ENCODE measurements around the gene ICA1L. TPM values are rescaled to one million over a fixed set of nuclear protein-coding genes. Genes with fewer than 3 reads are reported as not detected.

The ICA1L gene
- total and polyA plus RNA-seq, 2 donors, result 6.1 to 67.0 TPM

Other genes starting within 250 kb of the ICA1L start
- gene FAM117B, start 236.8 kb downstream of the ICA1L start, total RNA-seq, result 16.5 TPM
- gene FAM117B, start 236.8 kb downstream of the ICA1L start, polyA plus RNA-seq, result 4.5 TPM
- 28.4 TPM for gene WDR12, start 39.9 kb upstream of the ICA1L start, total RNA-seq
- 16.4 TPM for gene WDR12, start 39.9 kb upstream of the ICA1L start, polyA plus RNA-seq
- gene CARF, start 40.5 kb upstream of the ICA1L start, total RNA-seq, result 28.5 TPM
- 5.0 TPM for gene CARF, start 40.5 kb upstream of the ICA1L start, polyA plus RNA-seq
- 122 TPM for gene NBEAL1, start 143.1 kb upstream of the ICA1L start, total RNA-seq
- gene NBEAL1, start 143.1 kb upstream of the ICA1L start, polyA plus RNA-seq, result 14.2 TPM

Measured in urinary bladder (tissue), 2 donors.